H1 (cell line): ENCODE data around the gene PCDHGB5. TPM values are rescaled to one million over a fixed set of nuclear protein-coding genes. Genes with fewer than 3 reads are reported as not detected.

Experiments
- CBX5 ChIP-seq: fragments of 300-800, 300-1000 bp; sonication (generic); IDR thresholded peaks from 2 replicates; pipeline ENCODE4 v1.7.1; 2016; ENCODE audit warnings: antibody characterized with exemption, low read length, low read depth
- CBX8 ChIP-seq: fragments of 300-800, 300-1000 bp; sonication (generic); IDR thresholded peaks from 2 replicates; pipeline ENCODE4 v1.7.1; 2016; ENCODE audit warnings: low read depth, low read length, borderline replicate concordance
- MAX ChIP-seq: IDR thresholded peaks from 2 replicates; pipeline ENCODE4 v1.6.1; 2012; ENCODE audit warnings: inconsistent platforms
- SP4 ChIP-seq: IDR thresholded peaks from 2 replicates; pipeline ENCODE4 v1.6.1; 2012; ENCODE audit warnings: low read length, inconsistent platforms
- TAF7 ChIP-seq: optimal IDR thresholded peaks from 2 replicates; pipeline ENCODE3; 2011; ENCODE audit warnings: low read depth, mild to moderate bottlenecking, inconsistent platforms, low read length, moderate library complexity, borderline replicate concordance
- polyA plus RNA-seq, 7 experiments: library from polyadenylated mRNA; depleted of rRNA in 3 of 7; stranded (reverse) in 5 of 7; unstranded in 2 of 7; fragments of >200 nt in 5 of 7; fragments of 200-250 nt in 2 of 7; gene quantifications; 1 replicate in 5 of 7; 2 replicates in 1 of 7; 4 replicates in 1 of 7; pipeline versions ENCODE4 v1.2.1 to v1.2.3, GENCODE V29; 2011 to 2013; ENCODE audit warnings: missing spikeins in 2 of 7, mixed read lengths in 2 of 7
- total RNA-seq: library from RNA; stranded (reverse); fragmentation: NEBNext Ultra II Directional; extraction: Animal tissue kit (Norgen Biotek cat#: 25700); gene quantifications from 2 replicates; pipeline ENCODE4 v1.2.1, GENCODE V29; 2021
- TF ChIP-seq, protein P1 (sequence below): fragments of 300-600 bp; sonication (generic); IDR thresholded peaks from 2 replicates; pipeline ENCODE4 v1.7.1; 2012; ENCODE audit warnings: low read length, moderate library complexity, mild to moderate bottlenecking, inconsistent platforms; ENCODE audit not compliant: insufficient replicate concordance
- TF ChIP-seq, protein P2 (sequence below): IDR thresholded peaks from 2 replicates; pipeline ENCODE4 v1.6.1; 2011; ENCODE audit warnings: low read length, improper control_type of control experiment

PCDHGB5 gene
- total and polyA plus RNA-seq, 2 of the 8 experiments (the other 6 are each of a cell fraction or from before 2014, with no cell fraction given): 1.1 to 2.6 TPM

DNA sequence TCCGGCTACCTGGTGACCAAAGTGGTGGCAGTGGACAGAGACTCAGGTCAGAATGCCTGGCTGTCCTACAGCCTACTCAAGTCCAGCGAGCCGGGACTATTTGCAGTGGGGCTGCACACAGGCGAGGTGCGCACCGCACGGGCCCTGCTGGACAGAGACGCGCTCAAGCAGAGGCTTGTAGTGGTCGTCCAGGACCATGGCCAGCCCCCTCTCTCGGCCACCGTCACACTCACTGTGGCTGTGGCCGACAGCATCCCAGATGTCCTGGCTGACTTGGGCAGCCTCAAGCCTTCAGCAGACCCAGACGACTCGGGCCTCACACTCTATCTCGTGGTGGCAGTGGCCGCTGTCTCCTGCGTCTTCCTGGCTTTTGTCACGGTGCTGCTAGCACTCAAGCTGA lies 40.8 kb upstream of the PCDHGB5 start (continued):
- TF ChIP-seq, protein P1, sequence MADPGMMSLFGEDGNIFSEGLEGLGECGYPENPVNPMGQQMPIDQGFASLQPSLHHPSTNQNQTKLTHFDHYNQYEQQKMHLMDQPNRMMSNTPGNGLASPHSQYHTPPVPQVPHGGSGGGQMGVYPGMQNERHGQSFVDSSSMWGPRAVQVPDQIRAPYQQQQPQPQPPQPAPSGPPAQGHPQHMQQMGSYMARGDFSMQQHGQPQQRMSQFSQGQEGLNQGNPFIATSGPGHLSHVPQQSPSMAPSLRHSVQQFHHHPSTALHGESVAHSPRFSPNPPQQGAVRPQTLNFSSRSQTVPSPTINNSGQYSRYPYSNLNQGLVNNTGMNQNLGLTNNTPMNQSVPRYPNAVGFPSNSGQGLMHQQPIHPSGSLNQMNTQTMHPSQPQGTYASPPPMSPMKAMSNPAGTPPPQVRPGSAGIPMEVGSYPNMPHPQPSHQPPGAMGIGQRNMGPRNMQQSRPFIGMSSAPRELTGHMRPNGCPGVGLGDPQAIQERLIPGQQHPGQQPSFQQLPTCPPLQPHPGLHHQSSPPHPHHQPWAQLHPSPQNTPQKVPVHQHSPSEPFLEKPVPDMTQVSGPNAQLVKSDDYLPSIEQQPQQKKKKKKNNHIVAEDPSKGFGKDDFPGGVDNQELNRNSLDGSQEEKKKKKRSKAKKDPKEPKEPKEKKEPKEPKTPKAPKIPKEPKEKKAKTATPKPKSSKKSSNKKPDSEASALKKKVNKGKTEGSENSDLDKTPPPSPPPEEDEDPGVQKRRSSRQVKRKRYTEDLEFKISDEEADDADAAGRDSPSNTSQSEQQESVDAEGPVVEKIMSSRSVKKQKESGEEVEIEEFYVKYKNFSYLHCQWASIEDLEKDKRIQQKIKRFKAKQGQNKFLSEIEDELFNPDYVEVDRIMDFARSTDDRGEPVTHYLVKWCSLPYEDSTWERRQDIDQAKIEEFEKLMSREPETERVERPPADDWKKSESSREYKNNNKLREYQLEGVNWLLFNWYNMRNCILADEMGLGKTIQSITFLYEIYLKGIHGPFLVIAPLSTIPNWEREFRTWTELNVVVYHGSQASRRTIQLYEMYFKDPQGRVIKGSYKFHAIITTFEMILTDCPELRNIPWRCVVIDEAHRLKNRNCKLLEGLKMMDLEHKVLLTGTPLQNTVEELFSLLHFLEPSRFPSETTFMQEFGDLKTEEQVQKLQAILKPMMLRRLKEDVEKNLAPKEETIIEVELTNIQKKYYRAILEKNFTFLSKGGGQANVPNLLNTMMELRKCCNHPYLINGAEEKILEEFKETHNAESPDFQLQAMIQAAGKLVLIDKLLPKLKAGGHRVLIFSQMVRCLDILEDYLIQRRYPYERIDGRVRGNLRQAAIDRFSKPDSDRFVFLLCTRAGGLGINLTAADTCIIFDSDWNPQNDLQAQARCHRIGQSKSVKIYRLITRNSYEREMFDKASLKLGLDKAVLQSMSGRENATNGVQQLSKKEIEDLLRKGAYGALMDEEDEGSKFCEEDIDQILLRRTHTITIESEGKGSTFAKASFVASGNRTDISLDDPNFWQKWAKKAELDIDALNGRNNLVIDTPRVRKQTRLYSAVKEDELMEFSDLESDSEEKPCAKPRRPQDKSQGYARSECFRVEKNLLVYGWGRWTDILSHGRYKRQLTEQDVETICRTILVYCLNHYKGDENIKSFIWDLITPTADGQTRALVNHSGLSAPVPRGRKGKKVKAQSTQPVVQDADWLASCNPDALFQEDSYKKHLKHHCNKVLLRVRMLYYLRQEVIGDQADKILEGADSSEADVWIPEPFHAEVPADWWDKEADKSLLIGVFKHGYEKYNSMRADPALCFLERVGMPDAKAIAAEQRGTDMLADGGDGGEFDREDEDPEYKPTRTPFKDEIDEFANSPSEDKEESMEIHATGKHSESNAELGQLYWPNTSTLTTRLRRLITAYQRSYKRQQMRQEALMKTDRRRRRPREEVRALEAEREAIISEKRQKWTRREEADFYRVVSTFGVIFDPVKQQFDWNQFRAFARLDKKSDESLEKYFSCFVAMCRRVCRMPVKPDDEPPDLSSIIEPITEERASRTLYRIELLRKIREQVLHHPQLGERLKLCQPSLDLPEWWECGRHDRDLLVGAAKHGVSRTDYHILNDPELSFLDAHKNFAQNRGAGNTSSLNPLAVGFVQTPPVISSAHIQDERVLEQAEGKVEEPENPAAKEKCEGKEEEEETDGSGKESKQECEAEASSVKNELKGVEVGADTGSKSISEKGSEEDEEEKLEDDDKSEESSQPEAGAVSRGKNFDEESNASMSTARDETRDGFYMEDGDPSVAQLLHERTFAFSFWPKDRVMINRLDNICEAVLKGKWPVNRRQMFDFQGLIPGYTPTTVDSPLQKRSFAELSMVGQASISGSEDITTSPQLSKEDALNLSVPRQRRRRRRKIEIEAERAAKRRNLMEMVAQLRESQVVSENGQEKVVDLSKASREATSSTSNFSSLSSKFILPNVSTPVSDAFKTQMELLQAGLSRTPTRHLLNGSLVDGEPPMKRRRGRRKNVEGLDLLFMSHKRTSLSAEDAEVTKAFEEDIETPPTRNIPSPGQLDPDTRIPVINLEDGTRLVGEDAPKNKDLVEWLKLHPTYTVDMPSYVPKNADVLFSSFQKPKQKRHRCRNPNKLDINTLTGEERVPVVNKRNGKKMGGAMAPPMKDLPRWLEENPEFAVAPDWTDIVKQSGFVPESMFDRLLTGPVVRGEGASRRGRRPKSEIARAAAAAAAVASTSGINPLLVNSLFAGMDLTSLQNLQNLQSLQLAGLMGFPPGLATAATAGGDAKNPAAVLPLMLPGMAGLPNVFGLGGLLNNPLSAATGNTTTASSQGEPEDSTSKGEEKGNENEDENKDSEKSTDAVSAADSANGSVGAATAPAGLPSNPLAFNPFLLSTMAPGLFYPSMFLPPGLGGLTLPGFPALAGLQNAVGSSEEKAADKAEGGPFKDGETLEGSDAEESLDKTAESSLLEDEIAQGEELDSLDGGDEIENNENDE: no peak
- TF ChIP-seq CBX5: no peak
- no peak for TF ChIP-seq CBX8
- no peak for TF ChIP-seq MAX
- no peak for TF ChIP-seq SP4
- TF ChIP-seq, protein P2, sequence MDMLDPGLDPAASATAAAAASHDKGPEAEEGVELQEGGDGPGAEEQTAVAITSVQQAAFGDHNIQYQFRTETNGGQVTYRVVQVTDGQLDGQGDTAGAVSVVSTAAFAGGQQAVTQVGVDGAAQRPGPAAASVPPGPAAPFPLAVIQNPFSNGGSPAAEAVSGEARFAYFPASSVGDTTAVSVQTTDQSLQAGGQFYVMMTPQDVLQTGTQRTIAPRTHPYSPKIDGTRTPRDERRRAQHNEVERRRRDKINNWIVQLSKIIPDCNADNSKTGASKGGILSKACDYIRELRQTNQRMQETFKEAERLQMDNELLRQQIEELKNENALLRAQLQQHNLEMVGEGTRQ: no peak
- no peak for TF ChIP-seq TAF7
